ENCODE results near the gene KANK2. TPM values are rescaled to one million over a fixed set of nuclear protein-coding genes. Genes with fewer than 3 reads are reported as not detected.
A peak's percentile ranks its signal among the peaks of the same experiment; 100 is the strongest.

The KANK2 gene
- total RNA-seq, result 170 TPM

DNA sequence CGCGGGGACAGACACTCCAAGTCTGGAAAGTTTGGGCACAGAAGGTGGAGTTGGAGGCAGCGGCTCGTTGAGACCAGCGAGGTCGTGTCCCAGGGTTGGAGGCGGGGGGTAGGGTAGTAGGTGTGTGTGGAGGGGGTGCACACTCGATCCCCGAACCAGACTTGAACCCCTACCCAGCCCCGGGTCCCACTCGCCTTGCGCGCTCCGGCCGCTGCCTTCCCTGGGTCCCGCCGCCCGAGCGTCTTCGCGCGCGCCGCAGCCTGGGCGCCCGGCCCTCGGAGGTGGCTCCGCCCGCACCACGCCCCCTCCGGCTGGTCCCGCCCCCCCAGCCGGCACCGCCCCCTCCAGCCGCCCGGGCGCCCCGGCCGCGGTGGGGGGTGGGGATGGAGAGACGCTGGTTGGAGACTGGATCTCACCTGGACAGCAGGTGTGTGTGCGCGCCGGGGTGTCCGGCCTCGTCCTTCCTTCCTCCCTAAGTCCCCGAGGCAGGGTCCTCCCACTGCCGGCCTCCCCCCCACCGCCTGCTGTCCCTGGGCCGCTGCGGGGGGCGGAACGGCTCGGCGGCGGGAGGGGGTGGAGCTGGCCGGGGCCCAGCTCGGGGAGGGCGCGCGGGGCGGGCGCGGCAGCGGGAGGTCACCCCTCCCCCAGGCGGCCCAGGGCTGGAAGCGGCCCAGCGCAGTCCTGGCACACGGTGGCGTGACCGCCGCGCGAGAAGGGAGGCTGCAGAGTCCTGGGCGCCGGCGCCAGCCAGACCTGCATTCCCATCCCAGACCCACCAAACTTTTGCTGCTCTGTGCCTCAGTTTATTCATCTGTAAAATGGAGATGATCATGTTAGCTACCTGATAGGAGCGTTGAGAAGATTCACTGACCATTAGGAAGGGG lies at the start of gene KANK2:
Gene KANK2 (minus strand): TSS at position 255 of the 884 bp plus-strand sequence. CDS start 3,034 bp downstream, outside the sequence.
- DNase-seq (ENCODE audit: low spot score), result peak; percentile 89

DNA sequence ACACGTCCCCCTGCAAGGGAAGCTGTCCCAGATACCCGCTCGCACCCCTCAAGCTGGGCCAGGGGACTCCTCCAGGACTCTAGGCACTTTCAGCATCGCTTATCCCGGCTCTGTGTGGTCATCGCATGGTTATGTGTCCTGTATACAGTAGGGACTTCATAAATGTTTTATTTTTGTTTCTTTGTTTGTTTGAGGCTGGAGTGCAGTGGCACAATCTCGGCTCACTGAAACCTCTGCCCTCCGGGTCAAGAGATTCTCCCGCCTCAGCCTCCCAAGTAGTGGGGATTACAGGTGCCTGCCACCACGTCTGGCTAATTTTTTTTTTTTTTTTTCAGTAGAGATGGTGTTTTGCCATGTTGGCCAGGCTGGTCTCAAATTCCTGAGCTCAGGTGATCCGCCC lies 49.6 kb upstream of the KANK2 start:
- DNase-seq (ENCODE audit: low spot score), result no peak

DNA sequence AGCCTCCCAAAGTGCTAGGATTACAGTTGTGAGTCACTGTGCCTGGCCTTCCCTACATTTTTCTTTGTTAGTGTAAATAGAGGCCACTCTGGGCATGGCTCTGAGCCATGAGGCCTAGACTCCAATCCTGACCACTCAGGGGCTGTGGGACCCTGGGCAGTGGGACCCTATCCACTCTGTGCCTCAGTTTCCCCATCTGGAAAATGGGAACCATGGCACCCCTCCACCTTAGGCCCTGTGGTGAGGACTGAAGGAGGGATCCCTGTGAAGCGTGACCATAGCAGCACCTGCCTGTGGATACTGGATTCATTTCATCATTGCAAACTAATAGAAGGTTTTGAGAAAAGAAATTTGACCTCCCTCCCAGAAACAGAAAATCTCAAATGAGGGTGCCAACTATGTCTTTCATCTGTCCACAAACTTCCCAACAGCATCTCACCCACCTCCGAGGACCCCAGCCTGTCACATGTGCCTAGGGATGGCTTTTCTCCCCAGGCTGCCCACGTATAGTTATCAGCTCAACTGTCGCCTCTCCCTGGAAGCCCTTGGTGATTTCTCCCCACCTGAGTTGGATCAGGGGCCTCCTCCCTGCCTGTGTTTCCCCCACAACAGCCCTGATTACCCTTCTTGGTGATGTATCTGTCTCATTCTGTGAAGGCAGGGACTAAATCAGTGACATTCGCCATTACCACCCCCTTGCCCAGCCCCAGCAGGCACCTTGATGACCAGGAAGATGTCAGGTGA lies 47.7 kb upstream of the KANK2 start:
- DNase-seq (ENCODE audit: low spot score), result no peak

DNA sequence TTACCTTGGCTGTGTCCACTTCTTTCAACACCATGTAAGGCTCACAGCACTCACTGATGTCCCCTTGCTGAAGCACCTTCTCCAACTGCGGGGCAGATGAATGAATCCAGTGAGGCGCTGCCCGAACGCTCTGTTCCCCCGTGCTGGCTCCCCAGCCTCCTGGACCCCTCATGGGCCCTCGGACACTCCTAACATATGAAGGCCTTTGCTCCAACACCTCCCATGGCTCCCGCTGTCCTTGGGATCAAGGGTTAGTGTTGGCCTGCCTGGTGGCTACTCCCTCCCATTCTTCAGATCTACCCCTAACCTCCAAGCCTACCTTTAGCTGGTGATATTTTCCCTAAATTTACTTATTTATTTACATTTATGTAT lies 46.4 kb upstream of the KANK2 start:
- DNase-seq (ENCODE audit: low spot score), result no peak

DNA sequence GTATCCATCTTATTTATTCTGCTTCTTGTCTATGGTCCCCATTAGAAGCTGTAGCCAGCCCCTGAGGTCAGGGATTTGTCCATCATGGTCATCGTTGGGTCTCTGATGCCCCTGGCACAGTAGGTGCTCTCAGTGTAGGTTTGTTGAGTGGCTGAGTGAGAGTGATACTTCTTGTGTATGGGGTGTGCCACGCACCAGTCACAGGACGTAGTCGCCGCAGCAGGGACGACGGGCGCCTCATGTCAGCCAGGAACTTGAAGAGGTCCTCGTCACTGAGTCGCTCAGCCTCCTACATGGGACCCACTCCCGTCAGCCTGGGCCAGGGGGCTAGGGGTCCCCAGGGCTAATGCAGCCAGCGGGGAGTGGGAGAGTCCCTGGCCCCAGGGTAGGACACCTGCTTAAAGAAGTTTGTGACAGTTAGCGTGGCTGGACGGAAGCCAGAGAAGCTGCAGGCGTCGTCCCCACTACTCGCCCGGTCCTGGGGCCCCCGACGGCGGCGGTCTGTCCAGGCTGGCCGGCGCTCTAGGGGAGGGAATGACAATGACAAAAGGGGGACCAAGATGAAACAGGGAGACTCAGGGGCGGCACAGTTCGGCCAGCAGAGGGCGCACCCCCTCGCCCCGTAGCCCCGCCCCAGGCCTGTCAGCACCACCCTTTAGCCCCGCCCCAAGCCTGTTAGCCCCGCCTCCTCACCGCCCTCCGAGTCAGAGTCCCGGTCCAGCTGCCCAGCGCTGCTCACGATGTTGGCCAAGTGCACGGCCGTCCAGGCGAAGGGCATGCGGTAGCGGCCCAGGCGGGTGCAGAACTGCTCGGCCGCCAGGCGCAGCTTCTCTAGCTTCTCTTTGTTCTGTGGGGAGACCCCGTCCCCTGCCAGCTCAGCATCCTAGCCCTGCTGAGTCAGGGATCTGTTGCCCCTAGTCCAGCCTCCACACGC lies 45.8 kb upstream of the KANK2 start:
- DNase-seq (ENCODE audit: low spot score), result peak; percentile 92

DNA sequence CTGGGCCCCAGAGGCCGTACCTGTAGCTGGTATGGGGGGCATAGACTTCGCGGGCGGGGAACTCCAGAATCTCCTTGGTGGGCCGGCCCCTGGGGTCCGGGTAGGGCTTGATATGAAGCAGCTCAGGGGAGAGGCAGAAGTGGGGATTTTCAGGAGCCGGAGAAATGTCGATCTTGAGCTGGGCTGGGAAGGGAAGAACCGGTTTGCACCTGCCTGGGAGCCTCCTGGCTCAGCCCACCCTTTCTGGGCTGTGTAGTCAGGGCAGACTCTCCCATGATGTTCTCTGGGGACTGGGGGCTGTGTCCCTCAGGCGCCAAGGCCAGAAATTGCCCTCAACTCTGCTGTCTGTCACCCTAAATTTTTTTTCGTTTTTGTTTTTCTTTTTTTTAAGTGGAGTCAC lies 44.7 kb upstream of the KANK2 start:
- DNase-seq (ENCODE audit: low spot score), result no peak

DNA sequence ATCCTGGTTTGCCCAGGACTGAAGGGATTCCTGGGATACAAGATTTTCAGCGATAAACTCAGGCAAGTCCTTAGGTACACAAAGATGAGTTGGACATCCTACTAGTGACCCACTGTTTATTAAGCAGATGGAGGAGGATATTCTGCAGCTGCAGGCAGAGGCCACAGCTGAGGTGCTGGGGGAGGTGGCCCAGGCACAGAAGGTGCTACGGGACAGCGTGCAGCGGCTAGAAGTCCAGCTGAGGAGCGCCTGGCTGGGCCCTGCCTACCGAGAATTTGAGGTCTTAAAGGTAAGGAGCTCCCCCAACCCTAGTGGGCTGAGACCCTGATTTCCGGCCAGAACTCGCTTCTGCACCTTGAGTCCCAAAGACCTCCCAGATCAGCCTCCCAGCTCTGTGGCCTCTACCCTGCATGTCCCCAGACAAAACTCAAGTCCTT lies 42.7 kb upstream of the KANK2 start:
- DNase-seq (ENCODE audit: low spot score), result no peak

DNA sequence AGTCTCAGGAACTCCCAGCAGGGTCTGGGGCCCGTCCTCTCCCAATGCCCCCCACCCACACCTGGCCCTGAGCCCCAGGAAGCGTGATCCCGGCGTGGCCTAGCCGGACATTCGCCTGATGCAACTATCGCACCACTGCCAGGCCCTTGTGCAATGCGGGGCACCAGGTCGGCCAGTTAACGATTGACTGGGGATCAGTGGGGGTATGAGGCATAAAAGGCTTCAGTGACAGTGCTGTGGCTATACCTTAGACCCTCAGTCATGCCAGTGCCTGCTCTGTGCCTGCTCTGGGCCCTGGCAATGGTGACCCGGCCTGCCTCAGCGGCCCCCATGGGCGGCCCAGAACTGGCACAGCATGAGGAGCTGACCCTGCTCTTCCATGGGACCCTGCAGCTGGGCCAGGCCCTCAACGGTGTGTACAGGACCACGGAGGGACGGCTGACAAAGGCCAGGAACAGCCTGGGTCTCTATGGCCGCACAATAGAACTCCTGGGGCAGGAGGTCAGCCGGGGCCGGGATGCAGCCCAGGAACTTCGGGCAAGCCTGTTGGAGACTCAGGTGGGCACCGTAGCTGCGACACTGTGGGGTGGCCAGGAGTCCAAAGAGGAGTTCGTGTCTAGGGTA lies 42.1 kb upstream of the KANK2 start, which contains the start of gene ANGPTL8:
Gene ANGPTL8 (plus strand): TSS at position 243 of the 624 bp plus-strand sequence. CDS start 19 bp downstream, at position 262.
- DNase-seq (ENCODE audit: low spot score), result no peak

DNA sequence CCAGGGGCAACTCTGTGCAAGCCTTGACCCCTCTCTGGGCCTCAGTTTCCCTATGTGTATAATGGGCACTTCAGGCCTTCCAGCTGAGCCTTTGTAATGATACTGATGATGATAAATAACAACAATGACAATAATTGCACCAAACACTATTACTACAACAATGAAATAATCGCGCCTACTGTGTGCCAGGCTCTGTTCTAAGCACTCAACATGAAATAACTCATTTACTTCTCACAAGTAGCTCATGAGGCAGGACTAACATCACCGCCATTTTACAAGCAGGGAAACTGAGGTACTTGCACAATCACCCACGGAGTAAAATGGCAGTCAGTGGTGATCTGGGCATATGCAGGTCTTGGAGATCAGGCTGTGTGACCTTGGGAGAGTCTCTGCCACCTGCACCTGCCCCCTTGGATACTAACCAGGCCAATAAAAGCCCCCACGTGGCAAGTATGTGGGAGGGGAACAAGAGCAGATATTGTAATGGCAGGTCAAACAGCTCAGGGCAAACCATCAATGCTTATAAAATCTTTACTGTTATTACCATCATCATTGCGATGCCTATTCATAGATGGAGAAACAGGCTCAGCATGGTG lies 41.5 kb upstream of the KANK2 start:
- no peak for DNase-seq (ENCODE audit: low spot score)

DNA sequence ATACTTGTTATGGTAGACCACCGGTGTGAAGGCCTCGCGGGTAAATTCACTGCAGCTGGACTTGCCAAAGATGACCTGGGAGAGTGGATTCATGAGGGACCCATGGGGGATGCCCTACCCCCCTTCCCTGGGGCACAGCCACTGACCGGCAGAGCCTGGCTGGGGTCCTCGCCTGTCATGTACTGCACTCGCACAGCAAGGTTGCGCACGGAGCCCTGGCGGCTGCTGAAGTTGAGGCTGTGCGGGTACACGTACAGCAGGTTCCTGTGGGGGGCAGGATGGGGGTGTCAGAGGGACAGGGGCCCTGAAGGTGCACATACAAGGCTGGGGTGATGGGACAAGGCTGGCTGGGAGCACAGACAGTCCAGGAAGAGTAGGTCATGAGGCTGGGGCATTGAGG lies 40.7 kb upstream of the KANK2 start:
- no peak for DNase-seq (ENCODE audit: low spot score)

DNA sequence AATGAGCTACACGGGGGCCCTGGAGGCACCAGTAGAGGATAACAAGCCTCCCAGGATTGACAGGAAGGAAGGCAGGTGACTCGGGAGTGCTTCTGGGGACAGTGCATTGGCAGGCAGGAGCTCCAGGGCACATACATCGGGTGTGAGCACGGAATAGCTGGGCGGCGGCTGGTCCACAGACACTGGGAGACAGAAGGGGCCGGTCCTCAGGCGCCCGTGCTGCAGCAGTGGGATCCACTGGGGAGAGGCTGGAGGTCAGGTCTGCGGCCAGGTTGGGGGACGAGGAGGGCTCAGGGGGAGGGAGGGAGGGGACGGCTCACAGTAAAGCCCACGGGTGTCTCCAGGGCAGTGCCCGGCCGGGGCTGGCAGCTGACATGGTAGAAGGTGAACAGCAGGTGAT lies 40.0 kb upstream of the KANK2 start:
- DNase-seq (ENCODE audit: low spot score), result no peak

DNA sequence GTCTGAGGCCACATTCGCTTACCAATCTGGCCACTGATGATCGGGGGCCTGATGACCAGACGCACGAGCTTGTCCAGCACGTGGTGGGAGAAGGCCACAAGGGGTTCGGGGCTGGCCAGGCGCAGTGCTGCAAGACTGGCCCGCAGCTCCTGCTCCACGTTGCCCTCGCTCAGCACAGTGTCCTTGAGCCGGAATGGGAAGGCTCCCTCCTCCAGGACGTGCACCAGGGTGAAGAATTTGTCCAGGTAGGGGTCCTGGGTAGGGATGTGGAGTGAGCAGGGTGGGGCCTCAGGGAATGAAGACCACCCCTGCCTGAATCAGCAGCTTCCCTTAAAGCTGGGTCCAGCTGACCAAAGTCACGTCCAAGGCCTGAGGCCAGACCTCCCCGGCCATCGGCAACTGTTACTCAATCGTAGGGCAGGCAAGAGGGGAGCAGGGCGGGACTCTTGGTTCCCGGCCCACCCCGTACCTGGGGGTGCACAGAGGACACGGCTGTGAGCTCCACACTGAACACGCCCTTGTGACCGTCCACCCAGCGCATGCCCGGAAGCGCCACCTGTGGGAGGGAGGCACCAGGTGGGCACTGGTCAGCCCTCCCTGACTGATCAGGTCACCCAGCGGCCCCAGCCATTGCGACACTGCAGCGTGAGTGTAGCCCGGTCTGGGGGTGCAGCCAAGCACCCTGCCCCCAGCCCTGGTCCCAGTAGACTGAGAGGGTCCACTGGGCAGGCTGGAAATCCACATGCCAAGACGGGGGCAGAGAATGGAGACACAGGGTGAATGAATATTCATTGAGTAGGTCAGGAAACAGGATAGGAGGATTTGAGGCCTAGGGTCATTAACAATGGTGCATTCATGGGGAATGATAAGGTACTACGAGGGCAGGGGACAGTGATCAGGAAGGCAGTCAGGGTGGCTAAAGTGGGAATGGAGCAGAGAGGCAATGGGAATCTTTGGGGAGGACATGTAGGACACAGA lies 39.3 kb upstream of the KANK2 start:
- DNase-seq (ENCODE audit: low spot score), result no peak

DNA sequence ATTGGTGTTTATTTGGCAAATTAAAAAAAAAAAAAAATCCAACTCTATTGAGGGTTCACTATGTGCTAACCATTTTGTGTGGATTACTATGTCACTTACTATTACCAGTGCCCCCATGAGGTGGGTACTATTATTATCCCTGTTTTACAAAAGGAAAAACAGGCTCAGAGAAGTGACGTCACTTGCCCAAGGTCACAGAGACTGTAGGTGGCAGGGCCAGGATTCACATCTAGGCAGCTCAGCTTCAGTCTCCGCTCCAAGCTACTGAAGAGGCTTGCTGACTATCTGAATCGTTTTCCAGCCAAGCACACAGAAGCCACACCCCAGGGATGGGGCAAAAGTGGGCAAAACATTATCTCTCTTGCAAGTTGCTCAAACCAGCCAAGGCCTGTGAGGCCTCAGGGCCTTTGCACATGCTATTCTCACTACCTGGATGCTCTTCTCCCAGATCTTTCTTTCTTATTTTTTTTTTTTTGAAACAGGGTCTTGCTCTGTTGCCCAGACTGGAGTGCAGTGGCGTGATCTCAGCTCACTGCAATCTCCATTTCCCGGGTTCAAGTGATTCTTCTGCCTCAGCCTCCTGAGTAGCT lies 37.2 kb upstream of the KANK2 start:
- no peak for DNase-seq (ENCODE audit: low spot score)

DNA sequence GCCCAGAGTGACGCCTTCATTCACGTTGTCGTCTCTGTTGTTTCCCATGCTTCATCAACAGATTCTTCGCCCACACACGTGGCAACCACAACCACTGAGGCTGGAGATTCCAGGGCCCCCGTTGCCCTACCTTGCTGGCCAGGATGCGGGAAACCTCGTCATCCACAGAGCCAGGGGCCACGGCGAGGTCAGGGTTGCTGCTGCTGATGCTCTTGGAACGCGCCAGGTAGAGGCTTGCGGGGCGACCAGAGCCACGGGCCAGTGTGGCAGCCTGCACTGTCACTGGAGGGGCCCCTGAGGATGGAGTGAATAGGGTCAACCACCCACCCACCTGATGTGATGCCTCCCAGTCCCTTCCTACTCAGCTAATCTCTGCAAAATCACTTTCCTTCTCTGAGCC lies 35.7 kb upstream of the KANK2 start:
- DNase-seq (ENCODE audit: low spot score), result no peak

DNA sequence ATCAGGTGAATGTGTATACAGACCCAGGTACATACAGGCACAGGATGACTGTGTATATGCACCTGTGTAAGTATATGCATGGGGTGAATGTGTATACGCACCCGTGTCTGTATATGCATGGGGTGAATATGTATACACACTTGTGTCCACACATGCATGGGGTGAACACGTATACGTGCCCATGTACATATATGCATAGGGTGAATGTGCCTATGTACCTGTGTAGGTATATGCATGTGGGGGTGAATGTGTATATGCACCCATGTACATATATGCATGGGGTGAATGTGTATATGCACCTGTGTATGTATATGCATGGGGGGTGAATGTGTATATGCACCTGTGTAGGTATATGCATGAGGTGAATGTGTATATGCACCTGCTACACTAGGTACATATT lies 35.2 kb upstream of the KANK2 start:
- DNase-seq (ENCODE audit: low spot score), result no peak

DNA sequence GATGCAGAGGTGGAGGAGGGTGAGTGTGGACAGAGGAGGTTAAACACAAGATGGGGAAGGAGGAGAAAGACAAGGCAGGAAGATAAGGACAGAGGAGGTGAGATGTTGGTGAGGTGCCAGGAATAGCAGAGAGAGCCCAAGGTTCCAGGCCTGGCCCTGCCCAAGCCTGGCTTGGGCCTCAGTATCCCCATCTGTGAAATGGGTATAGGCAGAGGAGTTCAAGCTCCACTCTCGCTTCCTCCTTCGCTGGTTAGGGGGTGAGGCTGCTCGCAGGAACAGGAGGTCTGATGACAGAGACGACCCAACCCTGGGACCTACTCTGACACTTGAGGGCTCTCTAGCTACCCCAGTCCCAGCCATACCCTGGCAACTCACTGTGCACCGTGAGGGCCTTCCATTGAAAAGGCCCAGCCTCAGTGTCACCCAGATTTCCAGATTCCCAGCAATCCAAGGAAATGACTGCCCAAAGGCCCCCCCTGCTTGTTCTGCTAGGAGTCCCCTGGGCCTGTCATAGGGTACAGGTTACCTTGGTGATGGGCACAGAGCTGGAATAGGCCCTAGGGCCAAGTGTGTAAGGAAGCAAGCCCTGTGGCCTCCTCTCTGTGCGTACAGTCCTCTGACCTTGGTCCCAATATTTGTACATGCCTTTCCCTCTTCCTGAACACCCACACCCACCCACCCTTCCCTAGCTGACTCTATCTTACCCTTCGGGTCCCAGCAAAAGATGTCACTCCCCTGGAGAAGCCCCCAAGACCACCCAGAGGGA lies 33.5 kb upstream of the KANK2 start:
- no peak for DNase-seq (ENCODE audit: low spot score)

DNA sequence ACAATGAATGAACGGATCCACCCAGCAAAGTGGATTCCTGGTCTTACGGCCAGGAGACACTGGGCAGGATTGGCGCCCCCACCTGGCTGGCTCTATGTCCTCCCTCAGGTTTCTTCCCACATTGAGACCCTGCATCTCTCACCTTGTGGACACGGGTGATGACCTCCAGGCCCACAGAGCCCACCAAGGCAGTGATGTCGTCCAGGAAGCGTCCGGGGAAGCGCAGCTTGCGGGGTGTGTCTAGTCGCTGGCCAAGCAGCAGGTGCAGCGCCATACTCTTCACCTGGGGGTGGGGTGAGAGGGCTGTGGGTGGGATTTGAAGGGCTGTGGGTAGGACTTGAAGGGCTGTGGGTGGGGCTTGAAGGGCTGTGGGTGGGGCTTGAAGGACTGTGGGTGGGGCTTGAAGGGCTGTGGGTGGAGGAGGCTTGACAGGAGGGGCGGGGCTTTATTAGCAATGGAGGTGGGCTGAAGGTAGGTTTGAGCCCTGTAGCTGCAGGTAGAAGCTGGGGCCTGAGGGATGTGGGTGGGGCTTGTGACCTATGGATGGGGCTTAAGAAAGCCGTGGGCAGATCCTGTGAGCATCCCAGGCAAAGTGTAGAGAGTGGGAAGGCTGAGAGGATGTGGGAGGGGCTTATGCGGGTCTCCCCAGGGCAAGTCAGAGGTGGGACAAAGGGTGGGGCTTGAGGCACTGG lies 30.0 kb upstream of the KANK2 start:
- no peak for DNase-seq (ENCODE audit: low spot score)

DNA sequence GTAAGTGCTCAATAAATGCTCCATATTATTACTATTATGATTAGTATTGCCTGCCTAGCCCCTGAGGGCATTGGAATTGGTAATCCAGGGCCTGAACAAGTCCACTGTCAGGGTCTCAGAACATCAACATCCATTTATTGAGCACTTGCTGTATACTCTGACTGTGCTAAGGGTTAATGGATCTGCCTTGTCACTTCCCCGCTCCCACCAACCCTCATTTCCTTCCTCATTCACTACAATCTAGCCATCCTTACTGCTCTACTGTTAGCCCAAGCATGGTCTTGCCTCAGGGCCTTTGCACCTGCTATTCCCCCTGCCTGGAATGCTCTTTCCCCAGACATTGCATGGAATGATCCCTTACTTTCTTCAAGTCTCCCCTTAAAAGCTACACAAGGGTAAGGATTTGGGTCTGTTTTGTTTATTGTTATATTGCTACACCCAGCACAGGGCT lies 29.4 kb upstream of the KANK2 start:
- no peak for DNase-seq (ENCODE audit: low spot score)
